Gastrocnemius medialis (tissue), 4 donors: ENCODE data around the gene BBS7. TPM values are rescaled to one million over a fixed set of nuclear protein-coding genes. Genes with fewer than 3 reads are reported as not detected.

ENCODE experiments used
- ATAC-seq, 2 donors: fragments of 150-250 bp; one replicate each; pipeline ENCODE4 v1.9.1; 2016
- DNase-seq, 2 donors: peaks; one replicate each; pipeline ENCODE4 v3.0.0-alpha.2; 2019
- H3K27ac ChIP-seq, 4 donors: fragments of 200-600 bp; sonication (generic); 1 replicate in 1 of 4; 2 replicates in 3 of 4; pipeline ENCODE4 v1.5.1; 2016 to 2018; ENCODE audit warnings: mild to moderate bottlenecking in 2 of 4, moderate library complexity in 1 of 4
- H3K27me3 ChIP-seq, 3 donors: fragments of 200-600 bp; sonication (generic) in 2 of 3; 1 replicate in 1 of 3; 2 replicates in 2 of 3; pipeline versions ENCODE4 v1.5.1 to v1.6.0; 2016 to 2019; ENCODE audit warnings: mild to moderate bottlenecking in 1 of 3, moderate library complexity in 1 of 3
- H3K36me3 ChIP-seq, 2 donors: fragments of 200-600 bp; sonication (generic) in 1 of 2; one replicate each; pipeline ENCODE4 v1.5.1; 2017 to 2018
- H3K4me1 ChIP-seq, 2 donors: fragments of 200-600 bp; sonication (generic) in 1 of 2; one replicate each; pipeline ENCODE4 v1.5.1; 2016 to 2017; ENCODE audit warnings: mild to moderate bottlenecking in 2 of 2
- H3K4me3 ChIP-seq, 4 donors: fragments of 200-600 bp; sonication (generic) in 3 of 4; 1 replicate in 1 of 4; 2 replicates in 3 of 4; pipeline ENCODE4 v1.5.1; 2016 to 2019; ENCODE audit warnings: mild to moderate bottlenecking in 2 of 4
- H3K9me3 ChIP-seq, 3 donors: fragments of 200-600 bp; sonication (generic) in 2 of 3; 1 replicate in 1 of 3; 2 replicates in 2 of 3; pipeline ENCODE4 v1.5.1; 2016 to 2019
- POLR2A ChIP-seq, 2 donors: fragments of 450-650 bp; IDR thresholded peaks; one replicate each; pipeline ENCODE4 v1.6.1; 2017; ENCODE audit warnings: antibody characterized with exemption in 2 of 2, mild to moderate bottlenecking in 2 of 2, moderate library complexity in 2 of 2
- in situ Hi-C, 4 donors: fragments of 200-750 bp; cut with MboI; loops; one replicate each; pipeline versions ENCODE4 v1.15.0 to v1.8.0; 2017; ENCODE audit warnings: low sequenced_read_pairs in 4 of 4
- intact Hi-C: fragments of 100-400 bp; cut with DNase I; formaldehyde crosslinking; loops from one replicate; pipeline ENCODE4 v1.15.1; 2023; ENCODE audit warnings: low total_unique reads
- total RNA-seq, 4 donors: library from RNA; depleted of rRNA; stranded (reverse); fragments of >200 nt; gene quantifications; one replicate each; pipeline versions ENCODE4 v1.1.0 to v1.2.3, GENCODE V29; 2016
- TF ChIP-seq, protein P1 (sequence below), 5 experiments: fragments of 450-650 bp in 3 of 5; fragments of 200-600 bp in 2 of 5; sonication (generic) in 2 of 5; IDR thresholded peaks in 4 of 5; conservative IDR thresholded peaks in 1 of 5; 1 replicate in 4 of 5; 2 replicates in 1 of 5; pipeline ENCODE4 v1.5.1; 2016 to 2019; ENCODE audit warnings: antibody characterized with exemption in 5 of 5, mild to moderate bottlenecking in 3 of 5, moderate library complexity in 3 of 5

Gene BBS7
- total RNA-seq, 4 donors from 2014 or later, result 4.5 to 11.1 (median 6.7) TPM

GRCh38 chr4:121822047-121822446, 48.2 kb downstream of the BBS7 start:
- H3K4me3 ChIP-seq, result no peak overlapping the region
- peaks cover 0 to 8% of the 10 kb centered on the region in 2 donors for H3K36me3 ChIP-seq
- H3K9me3 ChIP-seq, result no peaks in the 10 kb centered on the region
- H3K27ac ChIP-seq, result no peak overlapping the region
- no peak for DNase-seq
- no peak for ATAC-seq
- in situ Hi-C loops, result loop anchor here in 1 of 4 donors (25.0 kb wide), 1 partner anchor 340 kb away; the partner anchor contains the start of gene BLTP1
- no peaks in the 10 kb centered on the region for H3K27me3 ChIP-seq
- TF ChIP-seq, protein P1, sequence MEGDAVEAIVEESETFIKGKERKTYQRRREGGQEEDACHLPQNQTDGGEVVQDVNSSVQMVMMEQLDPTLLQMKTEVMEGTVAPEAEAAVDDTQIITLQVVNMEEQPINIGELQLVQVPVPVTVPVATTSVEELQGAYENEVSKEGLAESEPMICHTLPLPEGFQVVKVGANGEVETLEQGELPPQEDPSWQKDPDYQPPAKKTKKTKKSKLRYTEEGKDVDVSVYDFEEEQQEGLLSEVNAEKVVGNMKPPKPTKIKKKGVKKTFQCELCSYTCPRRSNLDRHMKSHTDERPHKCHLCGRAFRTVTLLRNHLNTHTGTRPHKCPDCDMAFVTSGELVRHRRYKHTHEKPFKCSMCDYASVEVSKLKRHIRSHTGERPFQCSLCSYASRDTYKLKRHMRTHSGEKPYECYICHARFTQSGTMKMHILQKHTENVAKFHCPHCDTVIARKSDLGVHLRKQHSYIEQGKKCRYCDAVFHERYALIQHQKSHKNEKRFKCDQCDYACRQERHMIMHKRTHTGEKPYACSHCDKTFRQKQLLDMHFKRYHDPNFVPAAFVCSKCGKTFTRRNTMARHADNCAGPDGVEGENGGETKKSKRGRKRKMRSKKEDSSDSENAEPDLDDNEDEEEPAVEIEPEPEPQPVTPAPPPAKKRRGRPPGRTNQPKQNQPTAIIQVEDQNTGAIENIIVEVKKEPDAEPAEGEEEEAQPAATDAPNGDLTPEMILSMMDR (IDR thresholded peaks at IDR 0.05 in 4 of 5, conservative IDR thresholded peaks at IDR 0.05 in 1 of 5), result no peak
- no peak for TF ChIP-seq POLR2A (IDR thresholded peaks at IDR 0.05)
- intact Hi-C loops, result no loop called here
- peaks cover 0 to 17% of the 10 kb centered on the region in 2 donors for H3K4me1 ChIP-seq

- ATAC-seq, result no peak
- no peak overlapping the region for H3K27ac ChIP-seq
- in situ Hi-C loops, result loop anchor here in 1 of 4 donors (25.0 kb wide), 1 partner anchor 343 kb away; the partner anchor contains the start of gene BLTP1
- H3K36me3 ChIP-seq, result peaks cover 0 to 32% of the 10 kb centered on the region in 2 donors
- no peaks in the 10 kb centered on the region for H3K27me3 ChIP-seq
- peaks cover 0 to 9% of the 10 kb centered on the region in 2 donors for H3K4me1 ChIP-seq
- H3K4me3 ChIP-seq, result no peak overlapping the region
- no peaks in the 10 kb centered on the region for H3K9me3 ChIP-seq
- intact Hi-C loops, result no loop called here
- TF ChIP-seq, protein P1 (IDR thresholded peaks at IDR 0.05 in 4 of 5, conservative IDR thresholded peaks at IDR 0.05 in 1 of 5), result no peak
- no peak for TF ChIP-seq POLR2A (IDR thresholded peaks at IDR 0.05)
- no peak for DNase-seq
These were observed 50.9 kb downstream of the BBS7 start for GRCh38 chr4:121819216-121819965.

- Histone ChIP-seq H3K9me3 (no peaks in the 10 kb centered on the region), H3K27me3 (no peaks in the 10 kb centered on the region), H3K36me3 (peaks cover 0 to 44% of the 10 kb centered on the region in 2 donors), H3K4me3 (no peak overlapping the region), H3K4me1 (peaks cover 0 to 2% of the 10 kb centered on the region in 2 donors), H3K27ac (no peak overlapping the region)
- no peak for TF ChIP-seq POLR2A (IDR thresholded peaks at IDR 0.05)
- TF ChIP-seq, protein P1 (IDR thresholded peaks at IDR 0.05 in 4 of 5, conservative IDR thresholded peaks at IDR 0.05 in 1 of 5), result no peak
- no peak for ATAC-seq
- DNase-seq, result no peak
- in situ Hi-C loops, result loop anchor here in 1 of 4 donors (25.0 kb wide), 1 partner anchor 344 kb away; the partner anchor contains the start of gene BLTP1
- intact Hi-C loops, result no loop called here
These were observed 52.1 kb downstream of the BBS7 start for GRCh38 chr4:121818215-121818614.

DNA sequence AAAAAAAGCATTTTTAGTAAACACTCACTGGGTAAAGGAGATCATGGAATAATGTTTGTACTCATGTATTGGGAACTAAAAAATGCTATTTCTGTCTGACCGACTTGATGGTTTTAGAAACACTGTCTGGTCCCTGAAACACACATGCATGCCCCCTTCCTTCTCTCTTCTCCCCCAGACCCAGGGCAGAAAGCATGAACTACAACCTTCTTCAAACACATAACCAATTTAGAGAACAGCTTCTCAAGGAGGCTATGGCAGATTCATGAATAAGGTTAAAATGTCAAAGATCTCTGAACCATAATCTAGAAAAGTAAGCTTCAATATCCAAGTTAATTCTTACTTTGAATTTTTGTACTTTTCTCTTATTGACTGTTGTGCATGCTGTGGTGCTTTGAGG, 52.6 kb downstream of the BBS7 start:
- H3K4me3 ChIP-seq, result no peak overlapping the region
- no peak for ATAC-seq
- in situ Hi-C loops (loop anchor here in 1 of 4 donors (25.0 kb wide), 1 partner anchor 345 kb away; the partner anchor contains the start of gene BLTP1), intact Hi-C loops (no loop called here)
- TF ChIP-seq, protein P1 (IDR thresholded peaks at IDR 0.05 in 4 of 5, conservative IDR thresholded peaks at IDR 0.05 in 1 of 5), result no peak
- TF ChIP-seq POLR2A (IDR thresholded peaks at IDR 0.05), result no peak
- H3K36me3 ChIP-seq, result peaks cover 0 to 49% of the 10 kb centered on the region in 2 donors
- no peaks in the 10 kb centered on the region for H3K4me1 ChIP-seq
- no peaks in the 10 kb centered on the region for H3K27me3 ChIP-seq
- no peak for DNase-seq
- H3K27ac ChIP-seq, result no peak overlapping the region
- no peaks in the 10 kb centered on the region for H3K9me3 ChIP-seq
